ENCODE data around the gene LEP. TPM values are rescaled to one million over a fixed set of nuclear protein-coding genes. Genes with fewer than 3 reads are reported as not detected.

Gene LEP
- total and polyA plus RNA-seq, 9 of the 15 experiments (the other 6 are each of a cell fraction or from before 2014, with no cell fraction given), result not detected

GRCh38 chr7:128274246-128274883 lies 33.3 kb downstream of the LEP start (continued):
- TF ChIP-seq ZNF197 (CRISPR knock-in tag; IDR thresholded peaks at IDR 0.05; ENCODE audit: low read depth), result no peak
- no peak for TF ChIP-seq L3MBTL2 (IDR thresholded peaks at IDR 0.05)
- no peak for TF ChIP-seq ZNF717 (CRISPR knock-in tag; IDR thresholded peaks at IDR 0.05)
- no peak for TF ChIP-seq E2F3 (CRISPR knock-in tag; IDR thresholded peaks at IDR 0.05)
- no peak for TF ChIP-seq NCOA4 (IDR thresholded peaks at IDR 0.05; ENCODE audit: partially characterized antibody)
- no peak for TF ChIP-seq XRCC3 (IDR thresholded peaks at IDR 0.05)
- TF ChIP-seq KHSRP (IDR thresholded peaks at IDR 0.05), result no peak
- no peak for TF ChIP-seq ZFX (CRISPR knock-in tag; IDR thresholded peaks at IDR 0.05)
- TF ChIP-seq, protein P1, sequence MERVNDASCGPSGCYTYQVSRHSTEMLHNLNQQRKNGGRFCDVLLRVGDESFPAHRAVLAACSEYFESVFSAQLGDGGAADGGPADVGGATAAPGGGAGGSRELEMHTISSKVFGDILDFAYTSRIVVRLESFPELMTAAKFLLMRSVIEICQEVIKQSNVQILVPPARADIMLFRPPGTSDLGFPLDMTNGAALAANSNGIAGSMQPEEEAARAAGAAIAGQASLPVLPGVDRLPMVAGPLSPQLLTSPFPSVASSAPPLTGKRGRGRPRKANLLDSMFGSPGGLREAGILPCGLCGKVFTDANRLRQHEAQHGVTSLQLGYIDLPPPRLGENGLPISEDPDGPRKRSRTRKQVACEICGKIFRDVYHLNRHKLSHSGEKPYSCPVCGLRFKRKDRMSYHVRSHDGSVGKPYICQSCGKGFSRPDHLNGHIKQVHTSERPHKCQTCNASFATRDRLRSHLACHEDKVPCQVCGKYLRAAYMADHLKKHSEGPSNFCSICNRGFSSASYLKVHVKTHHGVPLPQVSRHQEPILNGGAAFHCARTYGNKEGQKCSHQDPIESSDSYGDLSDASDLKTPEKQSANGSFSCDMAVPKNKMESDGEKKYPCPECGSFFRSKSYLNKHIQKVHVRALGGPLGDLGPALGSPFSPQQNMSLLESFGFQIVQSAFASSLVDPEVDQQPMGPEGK (CRISPR knock-in tag; IDR thresholded peaks at IDR 0.05; ENCODE audit: borderline replicate concordance), result no peak
- TF ChIP-seq ZNF232 (CRISPR knock-in tag; IDR thresholded peaks at IDR 0.05), result no peak
- TF ChIP-seq ZNF407 (IDR thresholded peaks at IDR 0.05; ENCODE audit: low read depth), result no peak
- no peak for TF ChIP-seq CUX1 (CRISPR knock-in tag; IDR thresholded peaks at IDR 0.05)
- no peak for TF ChIP-seq FOXJ2 (tag; IDR thresholded peaks at IDR 0.05)
